Measurements from ENCODE around the gene ABCA13. TPM values are rescaled to one million over a fixed set of nuclear protein-coding genes. Genes with fewer than 3 reads are reported as not detected.
"Not testable (repeated sequence)": the region's sequence is repeated elsewhere in the genome, so short reads cannot be mapped to it uniquely, and the experiment has no call there.

The ABCA13 gene
- 0.02 and 0.32 TPM in 2 replicates for total RNA-seq

- intact Hi-C loops (cut with micrococcal nuclease): no loop called here
- no peaks in the 10 kb centered on the region for H3K36me3 Mint-ChIP-seq (ENCODE audit: low read depth)
- no peak within 1 kb of the TSS for H3K4me3 Mint-ChIP-seq (ENCODE audit: low read depth)
- H3K27me3 Mint-ChIP-seq (ENCODE audit: low read depth): peaks cover 22% of the 10 kb centered on the region
- no peaks in the 10 kb centered on the region for H3K9me3 Mint-ChIP-seq
- H3K27ac Mint-ChIP-seq: no peak within 1 kb of the TSS
- no peak for DNase-seq (ENCODE audit: low spot score)
- H3K4me1 Mint-ChIP-seq (ENCODE audit: low read depth): no peaks in the 10 kb centered on the region
Observed at GRCh38 chr7:48171202-48171601, at the start of gene ABCA13. Gene ABCA13 (plus strand): TSS chr7:48171458. CDS start chr7:48171484, 26 bp downstream.

GRCh38 chr7:48126037-48126436, 45.2 kb upstream of the ABCA13 start:
- Mint-ChIP-seq H3K36me3 (ENCODE audit: low read depth) (no peaks in the 10 kb centered on the region), H3K4me1 (ENCODE audit: low read depth) (peaks cover 6% of the 10 kb centered on the region), H3K9me3 (peaks cover 4% of the 10 kb centered on the region), H3K27ac (no peak overlapping the region), H3K4me3 (ENCODE audit: low read depth) (no peak overlapping the region), H3K27me3 (ENCODE audit: low read depth) (peaks cover 35% of the 10 kb centered on the region)
- intact Hi-C loops (cut with micrococcal nuclease): no loop called here
- DNase-seq (ENCODE audit: low spot score): no peak

- H3K9me3 Mint-ChIP-seq: peaks cover 4% of the 10 kb centered on the region
- intact Hi-C loops (cut with micrococcal nuclease): loop anchor here (1.0 to 10.0 kb wide), 4 partner anchors 43 to 256 kb away; partner anchors contain the start of gene UPP1
- DNase-seq (ENCODE audit: low spot score): no peak
- H3K4me3 Mint-ChIP-seq (ENCODE audit: low read depth): no peak overlapping the region
- H3K27ac Mint-ChIP-seq: no peak overlapping the region
- peaks cover 17% of the 10 kb centered on the region for H3K27me3 Mint-ChIP-seq (ENCODE audit: low read depth)
- peaks cover 10% of the 10 kb centered on the region for H3K4me1 Mint-ChIP-seq (ENCODE audit: low read depth)
- H3K36me3 Mint-ChIP-seq (ENCODE audit: low read depth): no peaks in the 10 kb centered on the region
Observed at GRCh38 chr7:48130658-48131108, 40.6 kb upstream of the ABCA13 start.

GRCh38 chr7:48132792-48133191, 38.5 kb upstream of the ABCA13 start:
- Mint-ChIP-seq H3K36me3 (ENCODE audit: low read depth) (no peaks in the 10 kb centered on the region), H3K4me3 (ENCODE audit: low read depth) (no peak overlapping the region), H3K27me3 (ENCODE audit: low read depth) (peaks cover 11% of the 10 kb centered on the region), H3K4me1 (ENCODE audit: low read depth) (peaks cover 10% of the 10 kb centered on the region), H3K27ac (no peak overlapping the region), H3K9me3 (no peaks in the 10 kb centered on the region)
- intact Hi-C loops (cut with micrococcal nuclease): loop anchor here (5.0 to 10.0 kb wide), 3 partner anchors 45 to 258 kb away; partner anchors contain the start of gene UPP1
- DNase-seq (ENCODE audit: low spot score): no peak

GRCh38 chr7:48139459-48139858, 31.8 kb upstream of the ABCA13 start:
- intact Hi-C loops (cut with micrococcal nuclease): loop anchor here (10.0 kb wide), 1 partner anchor 265 kb away; no protein-coding TSS in a partner anchor
- H3K36me3 Mint-ChIP-seq (ENCODE audit: low read depth): no peaks in the 10 kb centered on the region

GRCh38 chr7:48140001-48140681, 31.1 kb upstream of the ABCA13 start:
- H3K27ac Mint-ChIP-seq: no peak overlapping the region
- intact Hi-C loops (cut with micrococcal nuclease): no loop called here
- no peak for DNase-seq (ENCODE audit: low spot score)
- peaks cover 6% of the 10 kb centered on the region for H3K4me1 Mint-ChIP-seq (ENCODE audit: low read depth)
- no peaks in the 10 kb centered on the region for H3K9me3 Mint-ChIP-seq
- H3K4me3 Mint-ChIP-seq (ENCODE audit: low read depth): no peak overlapping the region
- H3K27me3 Mint-ChIP-seq (ENCODE audit: low read depth): peaks cover 24% of the 10 kb centered on the region
- H3K36me3 Mint-ChIP-seq (ENCODE audit: low read depth): no peaks in the 10 kb centered on the region

More at GRCh38 chr7:48139459-48139858, 31.8 kb upstream of the ABCA13 start:
- Mint-ChIP-seq H3K27ac (no peak overlapping the region), H3K9me3 (no peaks in the 10 kb centered on the region), H3K27me3 (ENCODE audit: low read depth) (peaks cover 22% of the 10 kb centered on the region), H3K4me3 (ENCODE audit: low read depth) (no peak overlapping the region), H3K4me1 (ENCODE audit: low read depth) (peaks cover 6% of the 10 kb centered on the region)
- DNase-seq (ENCODE audit: low spot score): no peak

- Mint-ChIP-seq H3K4me3 (ENCODE audit: low read depth) (no peak overlapping the region), H3K36me3 (ENCODE audit: low read depth) (no peaks in the 10 kb centered on the region), H3K4me1 (ENCODE audit: low read depth) (peaks cover 6% of the 10 kb centered on the region), H3K27me3 (ENCODE audit: low read depth) (peaks cover 26% of the 10 kb centered on the region), H3K9me3 (no peaks in the 10 kb centered on the region), H3K27ac (no peak overlapping the region)
- intact Hi-C loops (cut with micrococcal nuclease): no loop called here
- no peak for DNase-seq (ENCODE audit: low spot score)
Observed at GRCh38 chr7:48141521-48141920, 29.7 kb upstream of the ABCA13 start.

- no peaks in the 10 kb centered on the region for H3K36me3 Mint-ChIP-seq (ENCODE audit: low read depth)
- intact Hi-C loops (cut with micrococcal nuclease): no loop called here
- H3K27me3 Mint-ChIP-seq (ENCODE audit: low read depth): peaks cover 43% of the 10 kb centered on the region
- no peak overlapping the region for H3K4me3 Mint-ChIP-seq (ENCODE audit: low read depth)
- DNase-seq (ENCODE audit: low spot score): no peak
- peaks cover 6% of the 10 kb centered on the region for H3K4me1 Mint-ChIP-seq (ENCODE audit: low read depth)
- no peak overlapping the region for H3K27ac Mint-ChIP-seq
- no peaks in the 10 kb centered on the region for H3K9me3 Mint-ChIP-seq
Observed at GRCh38 chr7:48144291-48144768, 26.9 kb upstream of the ABCA13 start.

GRCh38 chr7:48147078-48147591, 24.1 kb upstream of the ABCA13 start:
- no peak for DNase-seq (ENCODE audit: low spot score)
- Mint-ChIP-seq H3K9me3 (no peaks in the 10 kb centered on the region), H3K27ac (no peak overlapping the region), H3K27me3 (ENCODE audit: low read depth) (peaks cover 48% of the 10 kb centered on the region), H3K4me1 (ENCODE audit: low read depth) (no peaks in the 10 kb centered on the region), H3K36me3 (ENCODE audit: low read depth) (no peaks in the 10 kb centered on the region), H3K4me3 (ENCODE audit: low read depth) (no peak overlapping the region)
- intact Hi-C loops (cut with micrococcal nuclease): no loop called here

- H3K36me3 Mint-ChIP-seq (ENCODE audit: low read depth); H3K27ac Mint-ChIP-seq; DNase-seq (ENCODE audit: low spot score); H3K4me3 Mint-ChIP-seq (ENCODE audit: low read depth); H3K4me1 Mint-ChIP-seq (ENCODE audit: low read depth); H3K9me3 Mint-ChIP-seq; intact Hi-C loops (cut with micrococcal nuclease): not testable (repeated sequence)
- peaks cover 46% of the 10 kb centered on the region for H3K27me3 Mint-ChIP-seq (ENCODE audit: low read depth)
Observed at GRCh38 chr7:48147690-48148089, 23.6 kb upstream of the ABCA13 start.

- no peaks in the 10 kb centered on the region for H3K4me1 Mint-ChIP-seq (ENCODE audit: low read depth)
- H3K27me3 Mint-ChIP-seq (ENCODE audit: low read depth): peaks cover 40% of the 10 kb centered on the region
- H3K4me3 Mint-ChIP-seq (ENCODE audit: low read depth): no peak overlapping the region
- no peaks in the 10 kb centered on the region for H3K36me3 Mint-ChIP-seq (ENCODE audit: low read depth)
- no peaks in the 10 kb centered on the region for H3K9me3 Mint-ChIP-seq
- intact Hi-C loops (cut with micrococcal nuclease): no loop called here
- DNase-seq (ENCODE audit: low spot score): no peak
- no peak overlapping the region for H3K27ac Mint-ChIP-seq
Observed at GRCh38 chr7:48148311-48148710, 22.9 kb upstream of the ABCA13 start.

GRCh38 chr7:48149058-48149457, 22.2 kb upstream of the ABCA13 start:
- no peak overlapping the region for H3K4me3 Mint-ChIP-seq (ENCODE audit: low read depth)
- H3K27ac Mint-ChIP-seq: no peak overlapping the region
- no peaks in the 10 kb centered on the region for H3K36me3 Mint-ChIP-seq (ENCODE audit: low read depth)
- H3K9me3 Mint-ChIP-seq: no peaks in the 10 kb centered on the region
- no peaks in the 10 kb centered on the region for H3K4me1 Mint-ChIP-seq (ENCODE audit: low read depth)
- intact Hi-C loops (cut with micrococcal nuclease): no loop called here
- H3K27me3 Mint-ChIP-seq (ENCODE audit: low read depth): peaks cover 41% of the 10 kb centered on the region
- no peak for DNase-seq (ENCODE audit: low spot score)

GRCh38 chr7:48150086-48150485, 21.2 kb upstream of the ABCA13 start:
- Mint-ChIP-seq H3K9me3 (no peaks in the 10 kb centered on the region), H3K36me3 (ENCODE audit: low read depth) (no peaks in the 10 kb centered on the region), H3K4me3 (ENCODE audit: low read depth) (no peak overlapping the region), H3K27me3 (ENCODE audit: low read depth) (peaks cover 42% of the 10 kb centered on the region), H3K27ac (no peak overlapping the region), H3K4me1 (ENCODE audit: low read depth) (no peaks in the 10 kb centered on the region)
- no peak for DNase-seq (ENCODE audit: low spot score)
- intact Hi-C loops (cut with micrococcal nuclease): loop anchor here (10.0 kb wide), 1 partner anchor 295 kb away; no protein-coding TSS in a partner anchor

Data from activated T-helper 2 cell treated with anti-CD3 and anti-CD28 coated beads, Interferon-gamma antibody, Interleukin-2, Interleukin-4, amounts not matched to agents 10 μg/mL and 5 μg/mL and 100 μg/mL, durations not matched to agents 14 hours and 24 hours and 36 hours (primary cell).